Activated CD8-positive, alpha-beta memory T cell treated with anti-CD3 and anti-CD28 coated beads for 4 hours (primary cell): ENCODE measurements around the gene LGALS3BP.

Source experiments
- DNase-seq, 2 donors: peaks; one replicate each; pipeline ENCODE4 v3.0.0-alpha.2; 2020; ENCODE audit warnings: low read depth in 2 of 2

LGALS3BP gene

GRCh38 chr17:78939615-78940014 lies 40.1 kb downstream of the LGALS3BP start:
- DNase-seq: no peak

- DNase-seq: no peak
Observed at GRCh38 chr17:78937561-78937960, 42.2 kb downstream of the LGALS3BP start.

- no peak for DNase-seq
Observed at GRCh38 chr17:78935419-78936323, 44.1 kb downstream of the LGALS3BP start.

DNA sequence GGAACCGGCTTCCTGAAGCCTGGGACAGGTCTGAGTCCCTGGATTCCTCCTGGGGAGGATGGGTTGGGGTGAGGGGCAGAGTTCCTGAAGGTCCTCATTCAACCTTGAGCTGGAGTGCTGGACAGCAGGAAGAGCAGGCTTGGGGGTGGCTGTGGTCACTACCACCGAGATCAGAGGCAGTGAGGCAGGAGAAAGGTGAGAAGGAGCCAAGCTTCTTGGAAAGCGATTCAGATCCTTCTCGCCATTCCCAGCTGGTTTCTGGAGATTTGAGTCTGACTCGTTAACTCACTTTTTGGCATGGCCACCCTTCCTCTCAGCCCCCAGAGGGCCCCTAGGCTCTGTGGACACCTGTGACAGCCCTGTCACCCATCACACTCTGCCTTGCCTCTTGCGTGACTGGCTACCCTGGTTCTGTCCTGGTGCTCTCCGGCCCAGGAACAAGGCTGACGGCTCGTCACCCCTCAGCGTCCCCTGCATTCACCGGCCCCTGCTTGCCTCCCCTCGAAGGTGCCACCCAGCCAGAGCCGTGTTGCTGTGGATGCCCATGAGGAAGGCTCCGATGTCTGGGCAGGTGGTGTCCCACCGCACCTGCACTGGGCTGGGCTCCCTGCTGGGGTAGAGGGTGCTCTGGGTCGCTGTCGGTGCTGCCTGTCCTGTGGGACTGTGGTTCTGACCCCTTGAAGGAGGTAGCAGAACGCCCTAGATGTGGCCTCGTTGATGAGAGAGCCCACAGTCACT lies 44.9 kb downstream of the LGALS3BP start:
- no peak for DNase-seq

DNA sequence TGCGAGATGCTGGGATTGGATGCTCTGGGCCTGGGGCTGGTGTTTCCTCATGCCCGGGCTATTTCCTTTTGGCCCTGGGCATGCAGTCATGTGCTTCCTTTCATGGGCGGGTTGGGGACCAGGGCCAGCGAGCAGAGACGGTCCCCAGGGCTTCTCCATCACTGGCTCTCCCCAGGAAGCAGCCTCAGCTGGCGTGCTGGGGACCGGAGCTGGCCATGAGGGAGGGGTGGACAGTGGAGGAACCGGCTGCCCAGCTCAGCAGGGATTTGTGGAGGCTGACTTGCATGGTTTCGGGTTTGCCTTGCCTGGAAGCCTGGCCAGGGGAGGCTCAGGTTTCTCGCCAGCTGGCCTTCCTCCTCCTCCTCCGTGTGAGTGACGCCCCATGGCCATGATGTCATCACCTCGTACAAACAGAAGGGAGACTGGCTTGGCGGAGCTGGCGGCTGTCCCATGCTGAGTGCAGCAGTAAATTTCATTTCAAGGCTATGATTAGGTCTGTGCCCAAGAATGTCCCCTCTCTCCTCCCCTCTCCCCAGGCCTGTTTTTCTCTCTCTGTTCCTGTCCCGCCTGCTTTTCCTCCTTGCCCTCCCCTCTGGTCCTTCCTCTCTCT lies 45.7 kb downstream of the LGALS3BP start:
- DNase-seq: no peak

GRCh38 chr17:78933025-78933958 lies 46.4 kb downstream of the LGALS3BP start:
- peak in 1 of 2 donors; percentile 13 for DNase-seq

DNA sequence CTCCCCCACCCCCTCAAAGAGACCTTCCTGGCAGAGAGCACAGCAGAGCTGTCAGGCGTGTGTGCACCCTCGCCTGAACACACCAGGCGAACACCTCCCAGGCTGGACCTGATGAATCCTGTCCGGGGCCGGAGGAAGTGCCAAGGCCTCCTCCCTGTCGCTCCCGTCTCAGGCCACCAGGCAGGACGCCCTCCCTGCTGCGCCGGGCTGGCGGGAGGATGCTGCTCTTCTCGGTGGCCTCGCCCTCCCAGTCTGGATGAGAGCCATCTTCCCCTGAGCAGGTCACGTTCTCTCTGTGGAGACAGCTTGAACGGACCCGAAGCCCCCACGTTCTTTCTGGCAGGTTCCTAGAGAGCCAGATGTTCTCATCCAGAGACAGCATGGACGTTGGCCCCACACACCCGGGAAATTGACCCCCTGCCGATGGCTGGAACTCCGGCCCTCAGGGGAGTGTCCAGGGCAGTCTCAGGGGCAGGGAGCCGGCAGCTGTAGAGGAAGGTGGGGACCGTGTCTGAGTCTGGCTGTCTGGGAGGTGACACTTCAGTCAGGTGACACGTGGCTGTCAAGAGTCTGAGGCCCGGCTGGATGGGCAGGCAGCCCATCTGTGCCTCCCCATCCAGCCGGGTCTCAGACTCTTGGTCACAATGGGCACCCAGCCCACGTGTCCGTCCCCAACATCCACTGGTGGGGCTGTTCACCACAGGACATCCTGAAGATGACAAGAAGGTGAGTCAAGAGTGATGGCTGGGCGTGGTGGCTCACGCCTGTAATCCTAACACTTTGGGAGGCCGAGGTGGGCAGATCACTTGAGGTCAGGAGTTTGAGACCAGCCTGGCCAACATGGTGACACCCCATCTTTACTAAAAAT lies 49.6 kb downstream of the LGALS3BP start:
- DNase-seq: no peak

DNA sequence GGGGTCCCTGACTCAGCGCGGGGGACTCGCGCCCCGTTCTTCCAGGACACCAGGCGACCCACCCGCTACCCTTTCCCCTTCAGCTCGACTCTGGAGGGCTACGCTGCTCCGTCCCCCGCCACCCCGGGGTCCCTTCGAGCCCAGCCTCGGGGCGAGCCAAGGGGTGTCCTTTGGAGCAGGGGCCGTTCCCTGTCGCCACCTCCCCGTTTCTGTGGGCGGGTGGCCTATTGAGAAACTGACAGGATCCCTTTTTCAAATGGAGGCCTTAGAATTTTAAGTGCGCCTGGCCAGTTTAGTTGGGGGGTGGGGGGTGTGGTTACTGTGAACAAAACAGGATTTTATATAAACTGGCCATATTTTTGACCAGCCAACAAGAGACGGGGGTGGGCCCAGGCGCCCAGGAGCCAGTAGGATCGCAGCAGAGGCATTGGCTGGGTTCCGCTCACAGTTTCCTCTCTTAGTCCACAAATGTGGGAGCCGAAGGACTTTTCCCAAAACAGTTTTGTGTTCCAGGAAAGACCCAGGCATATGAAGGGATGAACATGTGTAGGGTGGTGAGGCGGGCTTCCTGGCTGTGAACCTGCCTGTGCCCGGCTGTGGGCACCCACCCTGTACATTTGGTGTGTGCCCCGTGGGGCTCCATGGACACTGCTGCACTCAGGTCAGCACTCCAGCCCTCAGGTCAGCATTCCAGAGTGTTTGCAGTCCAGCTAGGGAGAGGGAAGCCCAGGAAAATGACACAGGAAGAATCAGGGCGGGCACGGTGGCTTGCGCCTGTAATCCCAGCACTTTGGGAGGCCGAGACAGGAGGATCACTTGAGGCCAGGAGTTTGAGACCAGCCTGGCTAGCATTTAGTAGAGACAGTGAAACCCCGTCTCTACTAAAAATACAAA lies 53.8 kb downstream of the LGALS3BP start:
- no peak for DNase-seq

DNA sequence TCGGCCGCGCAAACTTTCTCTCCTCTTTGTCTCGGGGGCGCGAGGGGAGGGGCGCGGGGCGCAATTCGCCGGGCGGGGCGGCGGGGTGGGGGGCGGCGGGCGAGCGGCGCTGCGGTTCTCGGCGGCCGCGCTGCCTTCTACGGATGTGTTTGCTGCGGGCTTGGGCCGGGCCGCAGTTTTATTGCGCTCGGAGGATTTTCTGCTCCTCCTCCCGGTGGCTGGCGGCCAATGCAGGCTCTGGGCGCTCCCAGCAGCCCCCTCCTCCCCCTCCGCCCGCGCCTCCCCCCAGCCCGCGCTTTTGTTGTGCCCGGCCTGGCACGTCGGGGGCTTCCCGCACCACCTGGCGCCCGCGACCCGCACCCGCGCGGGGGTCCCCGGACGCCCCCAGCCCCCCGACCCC lies 54.5 kb downstream of the LGALS3BP start, which contains the start of gene TIMP2:
Gene TIMP2, minus strand, starts transcription at position 154 of the 400 bp plus-strand sequence. CDS start 299 bp downstream, outside the sequence.
- DNase-seq: peak in 1 of 2 donors; percentile 24

GRCh38 chr17:78924481-78925151 lies 55.1 kb downstream of the LGALS3BP start:
- no peak for DNase-seq

GRCh38 chr17:78923660-78924453 lies 55.9 kb downstream of the LGALS3BP start:
- peak in 1 of 2 donors; percentile 14 for DNase-seq

- DNase-seq: no peak
Observed at GRCh38 chr17:78922816-78923498, 56.8 kb downstream of the LGALS3BP start.

DNA sequence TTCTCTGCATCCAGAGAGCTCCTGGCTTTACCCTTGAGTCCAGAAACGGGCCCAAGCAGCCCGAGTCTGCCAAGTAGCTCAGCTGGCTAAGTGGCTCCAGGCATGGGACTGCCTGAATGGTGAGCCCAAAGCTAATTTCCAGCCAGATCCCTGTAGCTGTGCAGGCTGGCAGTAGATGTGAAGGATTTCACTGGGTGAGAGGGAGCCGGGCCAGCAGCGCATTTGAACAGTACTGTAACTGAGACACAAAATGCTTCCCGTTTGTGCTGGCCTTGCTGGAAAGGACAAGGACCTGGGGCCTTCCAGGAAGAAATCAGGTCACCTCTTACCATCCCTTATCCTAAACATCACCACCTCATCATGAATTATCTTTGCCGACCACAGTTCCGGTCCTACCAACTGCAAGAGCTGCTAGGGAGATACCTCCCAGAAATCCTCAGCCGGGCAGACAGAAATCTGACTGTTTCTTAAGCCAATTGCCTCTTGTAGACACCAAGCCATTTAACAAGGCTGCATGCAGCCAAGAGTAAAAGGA lies 58.2 kb downstream of the LGALS3BP start:
- DNase-seq: no peak
